ENCODE results near the gene LRRC2.

DNA sequence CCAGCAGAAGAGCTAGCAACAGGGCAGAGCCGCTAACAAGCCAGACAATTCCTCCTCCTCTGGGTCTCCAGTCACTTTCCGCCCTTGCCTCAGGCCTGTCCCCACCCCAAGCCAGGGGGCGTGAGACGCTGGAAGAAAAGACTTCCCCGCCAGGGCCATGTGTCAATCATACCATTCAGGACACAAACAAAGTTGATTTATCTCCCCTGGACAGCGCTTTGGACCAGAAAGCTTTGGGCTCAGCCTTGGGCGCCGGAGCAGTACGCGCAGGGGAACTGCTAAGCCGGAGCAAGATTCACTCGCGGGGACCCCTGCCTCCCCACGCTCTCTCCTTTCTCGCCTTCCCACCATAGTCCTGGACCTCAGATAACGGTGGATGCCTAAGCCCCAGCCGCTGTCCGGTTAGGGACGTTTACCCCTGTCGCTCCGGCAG is 479 bp downstream of the LRRC2 start:
- TF ChIP-seq EZH2 (IDR thresholded peaks at IDR 0.05; ENCODE audit: low read length, missing control alignments): no peak
- no peak for TF ChIP-seq CTCF (conservative IDR thresholded peaks at IDR 0.05 in 1 of 2, IDR thresholded peaks at IDR 0.05 in 1 of 2; ENCODE audit: low read depth in 1 of 2, low read length in 2 of 2)
